Glomerular visceral epithelial cell (primary cell): ENCODE results near the gene PDE8B.
"Not testable (repeated sequence)": the region's sequence is repeated elsewhere in the genome, so short reads cannot be mapped to it uniquely, and the experiment has no call there.

ENCODE experiments used
- DNase-seq: peaks from one replicate; pipeline ENCODE4 v3.0.0-alpha.2; 2016; ENCODE audit errors: extremely low spot score

PDE8B gene

GRCh38 chr5:77358255-77359205 lies 148.1 kb downstream of the PDE8B start:
- no peak for DNase-seq

GRCh38 chr5:77359231-77359630 lies 148.8 kb downstream of the PDE8B start:
- no peak for DNase-seq

- DNase-seq, result no peak
Observed at GRCh38 chr5:77360381-77360780, 149.9 kb downstream of the PDE8B start.

- DNase-seq, result no peak
Observed at GRCh38 chr5:77360973-77361372, 150.5 kb downstream of the PDE8B start.

GRCh38 chr5:77366717-77367500 lies 156.4 kb downstream of the PDE8B start:
- DNase-seq, result no peak

GRCh38 chr5:77367741-77368140 lies 157.3 kb downstream of the PDE8B start:
- DNase-seq, result no peak

- DNase-seq, result no peak
Observed at GRCh38 chr5:77368367-77368766, 157.9 kb downstream of the PDE8B start.

- no peak for DNase-seq
Observed at GRCh38 chr5:77369566-77369965, 159.1 kb downstream of the PDE8B start.

- DNase-seq, result no peak
Observed at GRCh38 chr5:77374686-77375085, 164.2 kb downstream of the PDE8B start.

- no peak for DNase-seq
Observed at GRCh38 chr5:77376609-77377300, 166.3 kb downstream of the PDE8B start.

GRCh38 chr5:77379558-77380061 lies 169.1 kb downstream of the PDE8B start:
- no peak for DNase-seq

- DNase-seq, result no peak
Observed at GRCh38 chr5:77380636-77381035, 170.2 kb downstream of the PDE8B start.

- not testable (repeated sequence) for DNase-seq
Observed at GRCh38 chr5:77383336-77383735, 172.9 kb downstream of the PDE8B start.

GRCh38 chr5:77386340-77386739 lies 175.9 kb downstream of the PDE8B start:
- not testable (repeated sequence) for DNase-seq

- DNase-seq, result no peak
Observed at GRCh38 chr5:77389746-77390145, 179.3 kb downstream of the PDE8B start.

GRCh38 chr5:77390221-77390620 lies 179.7 kb downstream of the PDE8B start:
- DNase-seq, result no peak

GRCh38 chr5:77390795-77391194 lies 180.3 kb downstream of the PDE8B start:
- peak; percentile 38 for DNase-seq

- DNase-seq, result no peak
Observed at GRCh38 chr5:77391240-77391765, 180.8 kb downstream of the PDE8B start.

GRCh38 chr5:77394064-77394715 lies 183.7 kb downstream of the PDE8B start:
- no peak for DNase-seq

GRCh38 chr5:77396017-77396416 lies 185.5 kb downstream of the PDE8B start:
- DNase-seq, result no peak

- no peak for DNase-seq
Observed at GRCh38 chr5:77397686-77398292, 187.3 kb downstream of the PDE8B start.
